ENCODE results near the gene DDIAS.

DNA sequence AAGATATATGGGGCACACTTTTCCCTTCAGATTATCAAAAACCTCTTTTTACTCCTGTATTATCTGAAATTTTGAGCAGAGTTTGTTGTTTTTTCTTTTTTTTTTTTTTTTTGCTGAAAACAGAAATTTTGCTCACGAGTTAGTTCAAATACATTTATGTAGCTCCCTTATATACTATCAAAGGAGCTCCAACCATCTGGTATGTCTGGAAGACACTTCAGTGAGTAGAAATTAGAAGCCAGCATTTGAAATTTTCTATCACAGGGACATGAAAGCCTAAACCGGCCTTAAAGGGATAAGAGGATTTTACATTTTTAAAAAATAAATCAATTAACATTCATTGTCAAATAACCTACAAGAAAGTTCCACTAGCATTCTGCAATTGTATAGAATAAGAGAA is 73.3 kb downstream of the DDIAS start:
- TF ChIP-seq, protein P1, sequence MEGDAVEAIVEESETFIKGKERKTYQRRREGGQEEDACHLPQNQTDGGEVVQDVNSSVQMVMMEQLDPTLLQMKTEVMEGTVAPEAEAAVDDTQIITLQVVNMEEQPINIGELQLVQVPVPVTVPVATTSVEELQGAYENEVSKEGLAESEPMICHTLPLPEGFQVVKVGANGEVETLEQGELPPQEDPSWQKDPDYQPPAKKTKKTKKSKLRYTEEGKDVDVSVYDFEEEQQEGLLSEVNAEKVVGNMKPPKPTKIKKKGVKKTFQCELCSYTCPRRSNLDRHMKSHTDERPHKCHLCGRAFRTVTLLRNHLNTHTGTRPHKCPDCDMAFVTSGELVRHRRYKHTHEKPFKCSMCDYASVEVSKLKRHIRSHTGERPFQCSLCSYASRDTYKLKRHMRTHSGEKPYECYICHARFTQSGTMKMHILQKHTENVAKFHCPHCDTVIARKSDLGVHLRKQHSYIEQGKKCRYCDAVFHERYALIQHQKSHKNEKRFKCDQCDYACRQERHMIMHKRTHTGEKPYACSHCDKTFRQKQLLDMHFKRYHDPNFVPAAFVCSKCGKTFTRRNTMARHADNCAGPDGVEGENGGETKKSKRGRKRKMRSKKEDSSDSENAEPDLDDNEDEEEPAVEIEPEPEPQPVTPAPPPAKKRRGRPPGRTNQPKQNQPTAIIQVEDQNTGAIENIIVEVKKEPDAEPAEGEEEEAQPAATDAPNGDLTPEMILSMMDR (IDR thresholded peaks at IDR 0.05) = no peak
- no peak for TF ChIP-seq POLR2A (IDR thresholded peaks at IDR 0.05)

Data from lower leg skin (tissue), 3 donors.